ENCODE measurements around the gene MGME1. TPM values are rescaled to one million over a fixed set of nuclear protein-coding genes. Genes with fewer than 3 reads are reported as not detected.

The MGME1 gene
- total RNA-seq, 1 donor from 2014 or later: 4.8 TPM

DNA sequence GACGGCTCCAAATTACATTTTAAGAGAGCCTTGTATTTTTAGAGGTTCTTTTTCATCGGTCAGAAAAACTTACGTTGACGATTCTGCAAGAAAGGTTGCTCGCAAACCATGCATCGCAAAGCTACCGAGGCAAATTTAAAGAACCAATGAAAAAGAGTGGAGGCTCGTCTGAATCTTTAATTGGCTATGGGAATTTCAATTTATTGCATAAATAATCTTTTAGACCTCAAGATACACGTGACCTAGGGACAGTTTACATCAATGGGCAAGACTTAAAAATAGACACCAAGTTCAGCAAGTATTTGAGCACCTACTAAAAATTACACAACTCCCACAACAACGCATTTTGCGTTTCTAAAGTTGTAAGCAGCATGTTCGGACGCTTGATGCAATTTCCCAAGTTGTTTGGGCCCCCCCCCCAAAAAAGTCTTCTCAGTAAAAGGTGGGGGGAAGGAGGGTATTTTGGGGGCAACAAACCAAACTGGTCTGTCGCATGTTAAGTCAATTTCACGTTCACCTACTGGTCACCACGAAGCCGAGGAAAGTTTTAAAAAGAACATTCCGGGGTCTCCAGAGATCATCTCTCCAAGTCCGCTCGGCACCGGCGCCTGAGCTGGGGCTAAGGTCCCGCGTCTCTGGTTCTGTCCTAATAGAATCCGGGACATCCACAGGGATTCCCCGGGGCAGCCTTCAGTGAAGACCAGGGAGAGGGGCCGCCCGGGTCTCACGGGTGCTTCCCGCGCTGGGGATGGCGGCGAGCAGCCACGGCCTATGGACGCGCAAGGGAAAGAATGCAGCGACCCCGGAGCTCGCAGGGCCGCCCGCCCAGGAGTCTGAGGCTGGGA, 1.1 kb upstream of the MGME1 start:
- Mint-ChIP-seq H3K36me3 (ENCODE audit: unreplicated experiment) (no peaks in the 10 kb centered on the region), H3K4me1 (ENCODE audit: low read depth, unreplicated experiment) (peaks cover 36% of the 10 kb centered on the region), H3K27ac (ENCODE audit: unreplicated experiment) (peak overlapping the region; percentile 84), H3K4me3 (ENCODE audit: unreplicated experiment) (peak overlapping the region; percentile 87), H3K9me3 (ENCODE audit: unreplicated experiment) (peaks cover 12% of the 10 kb centered on the region), H3K27me3 (ENCODE audit: unreplicated experiment) (peaks cover 12% of the 10 kb centered on the region)
- TF ChIP-seq, protein P1, sequence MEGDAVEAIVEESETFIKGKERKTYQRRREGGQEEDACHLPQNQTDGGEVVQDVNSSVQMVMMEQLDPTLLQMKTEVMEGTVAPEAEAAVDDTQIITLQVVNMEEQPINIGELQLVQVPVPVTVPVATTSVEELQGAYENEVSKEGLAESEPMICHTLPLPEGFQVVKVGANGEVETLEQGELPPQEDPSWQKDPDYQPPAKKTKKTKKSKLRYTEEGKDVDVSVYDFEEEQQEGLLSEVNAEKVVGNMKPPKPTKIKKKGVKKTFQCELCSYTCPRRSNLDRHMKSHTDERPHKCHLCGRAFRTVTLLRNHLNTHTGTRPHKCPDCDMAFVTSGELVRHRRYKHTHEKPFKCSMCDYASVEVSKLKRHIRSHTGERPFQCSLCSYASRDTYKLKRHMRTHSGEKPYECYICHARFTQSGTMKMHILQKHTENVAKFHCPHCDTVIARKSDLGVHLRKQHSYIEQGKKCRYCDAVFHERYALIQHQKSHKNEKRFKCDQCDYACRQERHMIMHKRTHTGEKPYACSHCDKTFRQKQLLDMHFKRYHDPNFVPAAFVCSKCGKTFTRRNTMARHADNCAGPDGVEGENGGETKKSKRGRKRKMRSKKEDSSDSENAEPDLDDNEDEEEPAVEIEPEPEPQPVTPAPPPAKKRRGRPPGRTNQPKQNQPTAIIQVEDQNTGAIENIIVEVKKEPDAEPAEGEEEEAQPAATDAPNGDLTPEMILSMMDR (IDR thresholded peaks at IDR 0.05; ENCODE audit: partially characterized antibody, unreplicated experiment): no peak
- DNase-seq: no peak

DNA sequence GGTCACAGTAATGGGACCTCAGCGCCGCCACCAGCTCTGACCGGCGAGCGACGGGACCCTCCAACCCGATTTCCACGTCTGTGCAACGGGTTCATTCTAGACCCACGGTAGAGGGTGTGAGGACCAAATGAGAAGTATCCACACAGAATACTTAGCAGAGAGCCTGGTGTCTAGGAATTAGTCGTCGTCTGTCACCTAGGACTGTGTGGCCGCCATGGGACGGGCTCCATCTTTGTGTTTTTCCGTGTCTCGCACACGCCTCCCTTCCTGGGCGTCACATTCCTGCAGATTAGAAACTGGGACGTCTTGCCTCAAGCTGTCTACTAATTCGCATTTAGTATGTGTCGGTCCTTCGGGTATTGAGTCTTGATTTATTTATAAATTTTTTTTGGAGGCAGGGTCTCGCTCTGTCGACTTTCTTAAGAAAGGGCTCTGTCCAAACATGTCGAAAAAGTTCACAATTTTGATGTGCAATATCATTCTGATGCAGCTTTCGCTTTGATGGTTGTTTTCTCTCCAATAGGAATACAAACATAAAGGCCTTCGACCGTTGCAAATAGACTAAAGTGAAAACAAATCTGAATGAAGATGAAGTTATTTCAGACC, 563 bp downstream of the MGME1 start:
- Mint-ChIP-seq H3K27ac (ENCODE audit: unreplicated experiment) (peak overlapping the region; percentile 72), H3K36me3 (ENCODE audit: unreplicated experiment) (no peaks in the 10 kb centered on the region), H3K4me3 (ENCODE audit: unreplicated experiment) (peak overlapping the region; percentile 90), H3K9me3 (ENCODE audit: unreplicated experiment) (peaks cover 12% of the 10 kb centered on the region), H3K4me1 (ENCODE audit: low read depth, unreplicated experiment) (peaks cover 31% of the 10 kb centered on the region), H3K27me3 (ENCODE audit: unreplicated experiment) (peaks cover 12% of the 10 kb centered on the region)
- TF ChIP-seq, protein P1 (IDR thresholded peaks at IDR 0.05; ENCODE audit: partially characterized antibody, unreplicated experiment): no peak
- no peak for DNase-seq

DNA sequence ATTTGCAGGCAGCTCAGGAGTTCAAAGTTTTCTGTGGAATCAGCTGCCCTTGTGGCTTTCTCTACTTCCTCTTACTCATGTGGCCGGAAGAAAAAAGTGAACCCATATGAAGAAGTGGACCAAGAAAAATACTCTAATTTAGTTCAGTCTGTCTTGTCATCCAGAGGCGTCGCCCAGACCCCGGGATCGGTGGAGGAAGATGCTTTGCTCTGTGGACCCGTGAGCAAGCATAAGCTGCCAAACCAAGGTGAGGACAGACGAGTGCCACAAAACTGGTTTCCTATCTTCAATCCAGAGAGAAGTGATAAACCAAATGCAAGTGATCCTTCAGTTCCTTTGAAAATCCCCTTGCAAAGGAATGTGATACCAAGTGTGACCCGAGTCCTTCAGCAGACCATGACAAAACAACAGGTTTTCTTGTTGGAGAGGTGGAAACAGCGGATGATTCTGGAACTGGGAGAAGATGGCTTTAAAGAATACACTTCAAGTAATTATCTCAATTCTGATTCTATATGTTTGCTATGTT, 1.1 kb downstream of the MGME1 start:
- peaks cover 12% of the 10 kb centered on the region for H3K9me3 Mint-ChIP-seq (ENCODE audit: unreplicated experiment)
- TF ChIP-seq, protein P1 (IDR thresholded peaks at IDR 0.05; ENCODE audit: partially characterized antibody, unreplicated experiment): no peak
- peaks cover 12% of the 10 kb centered on the region for H3K27me3 Mint-ChIP-seq (ENCODE audit: unreplicated experiment)
- H3K27ac Mint-ChIP-seq (ENCODE audit: unreplicated experiment): peak overlapping the region; percentile 72
- DNase-seq: no peak
- no peaks in the 10 kb centered on the region for H3K36me3 Mint-ChIP-seq (ENCODE audit: unreplicated experiment)
- H3K4me1 Mint-ChIP-seq (ENCODE audit: low read depth, unreplicated experiment): peaks cover 25% of the 10 kb centered on the region
- H3K4me3 Mint-ChIP-seq (ENCODE audit: unreplicated experiment): peak overlapping the region; percentile 90

DNA sequence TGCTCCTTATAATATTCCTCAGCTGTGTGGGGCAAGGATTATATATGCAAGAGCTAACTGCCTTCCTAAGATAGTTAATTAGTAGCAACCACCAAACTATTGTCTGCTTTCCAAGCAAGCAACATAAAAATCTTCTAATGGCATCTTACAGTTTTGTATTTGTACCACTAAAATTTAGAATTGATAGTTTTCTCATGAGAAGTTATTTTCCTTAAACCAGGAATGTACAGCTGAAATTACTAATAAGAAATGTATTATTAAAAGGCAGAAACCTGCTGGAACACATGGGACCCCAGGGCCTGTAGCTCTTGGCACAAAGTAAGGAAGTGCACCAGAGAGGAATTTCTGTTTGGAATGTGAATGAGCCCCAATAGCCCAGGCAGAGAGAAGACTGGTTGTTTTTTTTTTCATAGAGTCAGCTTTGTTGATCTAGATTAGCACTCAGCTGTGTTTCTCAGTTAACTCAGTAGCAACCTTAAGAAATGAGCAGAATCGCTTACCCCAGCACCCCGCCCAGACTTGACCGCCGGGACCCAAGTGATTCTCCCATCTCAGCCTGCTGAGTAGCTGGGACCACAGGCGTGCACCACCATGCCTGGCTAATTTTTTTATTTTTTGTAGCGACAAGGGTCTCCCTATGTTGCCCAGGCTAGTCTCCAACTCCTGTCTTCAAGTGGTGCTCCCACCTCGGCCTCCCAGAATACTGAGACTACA, 2.6 kb downstream of the MGME1 start:
- DNase-seq: no peak
- peaks cover 12% of the 10 kb centered on the region for H3K27me3 Mint-ChIP-seq (ENCODE audit: unreplicated experiment)
- H3K4me1 Mint-ChIP-seq (ENCODE audit: low read depth, unreplicated experiment): peaks cover 22% of the 10 kb centered on the region
- peaks cover 12% of the 10 kb centered on the region for H3K9me3 Mint-ChIP-seq (ENCODE audit: unreplicated experiment)
- TF ChIP-seq, protein P1 (IDR thresholded peaks at IDR 0.05; ENCODE audit: partially characterized antibody, unreplicated experiment): no peak
- peak overlapping the region; percentile 43 for H3K27ac Mint-ChIP-seq (ENCODE audit: unreplicated experiment)
- H3K4me3 Mint-ChIP-seq (ENCODE audit: unreplicated experiment): peak overlapping the region; percentile 39
- no peaks in the 10 kb centered on the region for H3K36me3 Mint-ChIP-seq (ENCODE audit: unreplicated experiment)

All from glutamatergic neuron (in vitro differentiated cells).